K562 (cell line): Measurements from ENCODE around the gene HMX2. TPM values are rescaled to one million over a fixed set of nuclear protein-coding genes. Genes with fewer than 3 reads are reported as not detected.

Experiments
- ATAC-seq: fragments of 200-7000 bp; cut with Tn5 transposase; 3 replicates; pipeline ENCODE4 v1.9.1; 2020; ENCODE audit warnings: moderate library complexity
- BruUV-seq: library from RNA; stranded (reverse); fragments of 400-500 nt; replicated peaks from 2 replicates; lab custom pipeline; 2021; lab: Mats Ljungman, UMichigan
- CTCF ChIA-PET: fragments of 300-600 bp; formaldehyde crosslinking; extraction: SDS; loops from one replicate; lab custom pipeline; 2021; ENCODE audit warnings: low intra/inter-chr PET ratio; lab: Yijun Ruan, JAX
- POLR2A ChIA-PET: fragments of 300-600, 350-650 bp; sonication (Branson Sonifier 250); formaldehyde crosslinking; extraction: SDS; loops from one replicate; lab custom pipeline; 2021; ENCODE audit warnings: antibody characterized with exemption, inconsistent platforms; lab: Yijun Ruan, JAX
- DNase-seq, 4 experiments: peaks; one replicate each; pipeline versions ENCODE4 v3.0.0 to v3.0.0-alpha.2; 2011 to 2018; ENCODE audit warnings: low spot score in 3 of 4, mixed read lengths in 3 of 4; ENCODE audit errors: extremely low read depth in 1 of 4
- FAIRE-seq: peaks from 2 replicates; lab custom pipeline; 2011; peaks lifted over from hg19 to GRCh38; lab: Jason Lieb, UNC
- H2AFZ ChIP-seq: 2 replicates; pipeline ENCODE4 v1.6.0; 2011; ENCODE audit warnings: low read depth, low read length, control low read depth, inconsistent platforms
- H3K27ac ChIP-seq: fragments of 200-600 bp; 3 replicates; pipeline ENCODE4 v1.8.0; 2011; ENCODE audit warnings: low read depth, mild to moderate bottlenecking, control low read depth, inconsistent platforms, low read length, moderate library complexity, mixed read lengths; ENCODE audit errors: extremely low read depth
- H3K27me3 ChIP-seq, 2 experiments: fragments of 300-600 bp in 1 of 2; 2 replicates in 1 of 2; 3 replicates in 1 of 2; pipeline versions ENCODE4 v1.6.0 to v1.8.0; 2011; ENCODE audit warnings: inconsistent platforms in 2 of 2, low read length in 2 of 2, mild to moderate bottlenecking in 1 of 2, mixed read lengths in 1 of 2, moderate library complexity in 1 of 2; ENCODE audit not compliant: control insufficient read depth in 2 of 2, insufficient read depth in 2 of 2
- H3K36me3 ChIP-seq: fragments of 300-600 bp; 3 replicates; pipeline ENCODE4 v1.8.0; 2011; ENCODE audit warnings: mild to moderate bottlenecking, low read length, inconsistent platforms; ENCODE audit not compliant: control insufficient read depth, insufficient read depth
- H3K4me1 ChIP-seq, 2 experiments: fragments of 200-600 bp in 1 of 2; replicated peaks in 1 of 2; 2 replicates in 1 of 2; 3 replicates in 1 of 2; pipeline versions ENCODE4 v1.5.1 to v1.8.0; 2011; ENCODE audit warnings: inconsistent platforms in 2 of 2, low read length in 2 of 2, mild to moderate bottlenecking in 1 of 2, mixed read lengths in 1 of 2, moderate library complexity in 1 of 2; ENCODE audit not compliant: control insufficient read depth in 2 of 2, insufficient read depth in 2 of 2
- H3K4me2 ChIP-seq: 2 replicates; pipeline ENCODE4 v1.6.1; 2011; ENCODE audit warnings: low read length, control low read depth, inconsistent platforms, mixed read lengths; ENCODE audit not compliant: insufficient read depth
- H3K4me3 ChIP-seq: fragments of 200-600 bp; sonication (generic), shearing (Covaris generic); 2 replicates; pipeline ENCODE4 v1.5.1; 2016; ENCODE audit warnings: control low read depth, inconsistent platforms
- H3K79me2 ChIP-seq: fragments of 200-600 bp; 3 replicates; pipeline ENCODE4 v1.8.0; 2011; ENCODE audit warnings: low read length, inconsistent platforms; ENCODE audit not compliant: control insufficient read depth, insufficient read depth
- H3K9ac ChIP-seq, 2 experiments: 2 replicates each; pipeline versions ENCODE4 v1.6.0 to v1.6.1; 2011; ENCODE audit warnings: low read depth in 2 of 2, low read length in 2 of 2, control low read depth in 1 of 2, inconsistent platforms in 1 of 2, mild to moderate bottlenecking in 1 of 2, mixed read lengths in 1 of 2; ENCODE audit not compliant: insufficient read depth in 1 of 2
- H3K9me1 ChIP-seq: one replicate; pipeline ENCODE4 v1.6.0; 2011; ENCODE audit warnings: inconsistent platforms, mild to moderate bottlenecking, low read length, moderate library complexity; ENCODE audit not compliant: control insufficient read depth, insufficient read depth
- H3K9me3 ChIP-seq: replicated peaks from 2 replicates; pipeline ENCODE4 v1.5.1; 2011; ENCODE audit warnings: low read depth, low read length, inconsistent platforms; ENCODE audit not compliant: control insufficient read depth, insufficient read depth
- H4K20me1 ChIP-seq: replicated peaks from 2 replicates; pipeline ENCODE4 v1.6.1; 2011; ENCODE audit warnings: low read length, inconsistent platforms, mixed read lengths; ENCODE audit not compliant: control insufficient read depth, insufficient read depth
- ADNP ChIP-seq: fragments of 200-800 bp; sonication (Bioruptor generic); IDR thresholded peaks from 2 replicates; pipeline ENCODE4 v1.6.1; 2016; ENCODE audit warnings: missing genetic modification characterization, missing compliant biosample characterization
- FOSL1 ChIP-seq: fragments of 200-800 bp; sonication (Bioruptor generic); conservative IDR thresholded peaks from 2 replicates; pipeline ENCODE4 v1.6.1; 2016; ENCODE audit warnings: missing genetic modification characterization, missing compliant biosample characterization
- ILK ChIP-seq: fragments of 450-650 bp; IDR thresholded peaks from 2 replicates; pipeline ENCODE4 v1.6.1; 2016; ENCODE audit warnings: missing genetic modification characterization, low read depth, mild to moderate bottlenecking, missing compliant biosample characterization, moderate library complexity, borderline replicate concordance
- JUNB ChIP-seq: fragments of 450-650 bp; formaldehyde crosslinking; conservative IDR thresholded peaks from 2 replicates; pipeline ENCODE4 v1.4.0; 2020; ENCODE audit warnings: mild to moderate bottlenecking
- KAT2B ChIP-seq: IDR thresholded peaks from one replicate; pipeline ENCODE4 v1.6.1; 2012; ENCODE audit warnings: low read depth, mild to moderate bottlenecking, control low read depth, inconsistent platforms, low read length, moderate library complexity
- NCOR1 ChIP-seq: fragments of 450-650 bp; IDR thresholded peaks from 2 replicates; pipeline ENCODE4 v1.6.1; 2016; ENCODE audit warnings: mild to moderate bottlenecking, moderate library complexity
- SMARCE1 ChIP-seq: fragments of 450-650 bp; IDR thresholded peaks from 2 replicates; pipeline ENCODE4 v1.7.1; 2016; ENCODE audit warnings: mild to moderate bottlenecking
- TCF3 ChIP-seq: sonication (generic); formaldehyde crosslinking; IDR thresholded peaks from 2 replicates; pipeline ENCODE4 v1.4.0; 2020; ENCODE audit warnings: mild to moderate bottlenecking, missing genetic modification reagents
- ZBED1 ChIP-seq: IDR thresholded peaks from 2 replicates; pipeline ENCODE4 v1.6.1; 2014
- WGBS: fragments of 100-300 bp; shearing (Covaris generic); methylation state at CpG from one replicate; pipeline ENCODE4 v1.1.6; 2016; ENCODE audit warnings: low coverage, mixed read lengths; ENCODE audit not compliant: insufficient coverage; ENCODE audit errors: missing lambda C conversion rate; 5-methylcytosine and 5-hydroxymethylcytosine counted together
- in situ Hi-C: fragments of 300-500 bp; cut with MboI; formaldehyde crosslinking; loops from 4 replicates; pipeline ENCODE4 v1.15.0; 2018; ENCODE audit warnings: inconsistent platforms, mixed read lengths
- intact Hi-C: fragments of 100-400 bp; cut with micrococcal nuclease; formaldehyde crosslinking; loops from 2 replicates; pipeline ENCODE4 v1.14.2; 2022
- polyA plus RNA-seq, 8 experiments: library from polyadenylated mRNA; depleted of rRNA in 4 of 8; stranded (reverse) in 5 of 8; unstranded in 3 of 8; fragments of >200 nt; fragmentation: Nextera tagmentation in 2 of 8; fragmentation: Illumina TruSeq in 1 of 8; extraction: Ambion mirVana in 2 of 8; extraction: Trizol in 1 of 8; gene quantifications; 2 replicates each; pipeline versions ENCODE4 v1.2.1 to v1.2.3, GENCODE V29; 2011 to 2014; ENCODE audit warnings: inconsistent platforms in 1 of 8, missing spikeins in 1 of 8
- total RNA-seq, 7 experiments: library from RNA; depleted of rRNA in 6 of 7; stranded (reverse); fragments of >200 nt in 6 of 7; fragmentation: Illumina TruSeq in 2 of 7; extraction: Trizol in 2 of 7; gene quantifications; 2 replicates each; pipeline versions ENCODE4 v1.2.1 to v1.2.3, GENCODE V29; 2011 to 2021; ENCODE audit warnings: low replicate concordance in 1 of 7
- TF ChIP-seq, protein P1 (sequence below): fragments of 250-450 bp; sonication (Bioruptor Pico); IDR thresholded peaks from 2 replicates; pipeline ENCODE4 v1.4.0; 2020; ENCODE audit warnings: mild to moderate bottlenecking, moderate library complexity, borderline replicate concordance
- TF ChIP-seq, protein P2 (sequence below), 2 experiments: fragments of 450-650 bp in 1 of 2; sonication (generic) in 1 of 2; formaldehyde crosslinking in 1 of 2; IDR thresholded peaks in 1 of 2; conservative IDR thresholded peaks in 1 of 2; 2 replicates each; pipeline versions ENCODE4 v1.6.1 to v1.8.1; 2016 to 2023; ENCODE audit warnings: mild to moderate bottlenecking in 2 of 2, moderate library complexity in 2 of 2, inconsistent platforms in 1 of 2, missing genetic modification reagents in 1 of 2
- TF ChIP-seq, protein P3 (sequence below): fragments of 450-650 bp; IDR thresholded peaks from 2 replicates; pipeline ENCODE4 v1.6.1; 2016

Gene HMX2
- total and polyA plus RNA-seq, 9 of the 15 experiments (the other 6 are each of a cell fraction or from before 2014, with no cell fraction given) = 0.07 to 0.58 (median 0.09) TPM; not detected in 2

DNA sequence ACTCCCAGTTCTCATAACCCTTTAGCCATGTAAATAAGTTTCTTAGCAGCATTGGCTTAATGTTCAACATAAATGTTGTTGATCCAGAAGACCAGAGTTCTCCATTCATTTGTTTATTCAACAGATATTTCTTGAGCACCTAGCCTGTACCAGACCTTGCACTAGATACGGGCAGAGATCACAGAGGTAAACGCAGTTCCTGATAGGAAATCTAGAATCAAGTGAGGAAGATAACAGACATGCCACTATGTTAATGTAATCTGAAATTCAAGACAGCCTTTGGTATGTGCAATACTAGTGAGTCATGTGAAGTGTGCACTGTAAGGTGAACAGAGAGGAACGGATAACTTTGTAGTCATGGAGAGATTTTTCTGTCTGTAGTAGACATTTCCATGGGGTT is 9.3 kb downstream of the HMX2 start:
- no peak for ATAC-seq
- H3K79me2 ChIP-seq = peaks cover 80% of the 10 kb centered on the region
- H3K27me3 ChIP-seq = no peaks in the 10 kb centered on the region
- H3K27ac ChIP-seq = no peak overlapping the region
- no peak overlapping the region for H2AFZ ChIP-seq
- peak; percentile 19 for FAIRE-seq
- no peak overlapping the region for H3K4me3 ChIP-seq
- no TSS peak for BruUV-seq
- no peaks in the 10 kb centered on the region for H3K9me1 ChIP-seq
- no peak overlapping the region for H3K9ac ChIP-seq
- H4K20me1 ChIP-seq = peaks cover 10% of the 10 kb centered on the region
- ChIA-PET POLR2A (interaction anchor here (1.0 kb wide), 1 partner anchor 22 kb away, joined by 3 read pairs; no protein-coding TSS in a partner anchor), CTCF (no interaction called here)
- H3K4me2 ChIP-seq = peak overlapping the region; percentile 93
- H3K4me1 ChIP-seq = peaks cover 4 to 33% of the 10 kb centered on the region in 2 experiments; a peak in 4 of 5 replicates
- peaks cover 75% of the 10 kb centered on the region for H3K36me3 ChIP-seq
- in situ Hi-C loops (no loop called here), intact Hi-C loops (no loop called here)
- no peaks in the 10 kb centered on the region for H3K9me3 ChIP-seq
- DNase-seq = peak in 1 of 4 experiments; percentile 13
- WGBS = 13% methylated on average over 3 of the region's 3 CpGs
- TF ChIP-seq, protein P1, sequence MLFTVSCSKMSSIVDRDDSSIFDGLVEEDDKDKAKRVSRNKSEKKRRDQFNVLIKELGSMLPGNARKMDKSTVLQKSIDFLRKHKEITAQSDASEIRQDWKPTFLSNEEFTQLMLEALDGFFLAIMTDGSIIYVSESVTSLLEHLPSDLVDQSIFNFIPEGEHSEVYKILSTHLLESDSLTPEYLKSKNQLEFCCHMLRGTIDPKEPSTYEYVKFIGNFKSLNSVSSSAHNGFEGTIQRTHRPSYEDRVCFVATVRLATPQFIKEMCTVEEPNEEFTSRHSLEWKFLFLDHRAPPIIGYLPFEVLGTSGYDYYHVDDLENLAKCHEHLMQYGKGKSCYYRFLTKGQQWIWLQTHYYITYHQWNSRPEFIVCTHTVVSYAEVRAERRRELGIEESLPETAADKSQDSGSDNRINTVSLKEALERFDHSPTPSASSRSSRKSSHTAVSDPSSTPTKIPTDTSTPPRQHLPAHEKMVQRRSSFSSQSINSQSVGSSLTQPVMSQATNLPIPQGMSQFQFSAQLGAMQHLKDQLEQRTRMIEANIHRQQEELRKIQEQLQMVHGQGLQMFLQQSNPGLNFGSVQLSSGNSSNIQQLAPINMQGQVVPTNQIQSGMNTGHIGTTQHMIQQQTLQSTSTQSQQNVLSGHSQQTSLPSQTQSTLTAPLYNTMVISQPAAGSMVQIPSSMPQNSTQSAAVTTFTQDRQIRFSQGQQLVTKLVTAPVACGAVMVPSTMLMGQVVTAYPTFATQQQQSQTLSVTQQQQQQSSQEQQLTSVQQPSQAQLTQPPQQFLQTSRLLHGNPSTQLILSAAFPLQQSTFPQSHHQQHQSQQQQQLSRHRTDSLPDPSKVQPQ (CRISPR knock-in tag) = no peak
- TF ChIP-seq, protein P2, sequence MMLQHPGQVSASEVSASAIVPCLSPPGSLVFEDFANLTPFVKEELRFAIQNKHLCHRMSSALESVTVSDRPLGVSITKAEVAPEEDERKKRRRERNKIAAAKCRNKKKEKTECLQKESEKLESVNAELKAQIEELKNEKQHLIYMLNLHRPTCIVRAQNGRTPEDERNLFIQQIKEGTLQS (IDR thresholded peaks at IDR 0.05) = peak; percentile 34; the same call in 1 of the 2 replicates
- TF ChIP-seq, protein P2 (CRISPR knock-in tag; conservative IDR thresholded peaks at IDR 0.05) = no peak
- TF ChIP-seq ILK (tag) (no peak), ZBED1 (no peak), SMARCE1 (0 out of 2 replicates have a peak, but pooled peaks have one; percentile 31), ADNP (tag) (no peak), TCF3 (CRISPR knock-in tag) (peak; percentile 19; the same call in 1 of the 2 replicates), JUNB (CRISPR knock-in tag) (no peak), NCOR1 (0 out of 2 replicates have a peak, but pooled peaks have one; percentile 14), KAT2B (no peak), FOSL1 (tag) (peak; percentile 56)
- TF ChIP-seq, protein P3, sequence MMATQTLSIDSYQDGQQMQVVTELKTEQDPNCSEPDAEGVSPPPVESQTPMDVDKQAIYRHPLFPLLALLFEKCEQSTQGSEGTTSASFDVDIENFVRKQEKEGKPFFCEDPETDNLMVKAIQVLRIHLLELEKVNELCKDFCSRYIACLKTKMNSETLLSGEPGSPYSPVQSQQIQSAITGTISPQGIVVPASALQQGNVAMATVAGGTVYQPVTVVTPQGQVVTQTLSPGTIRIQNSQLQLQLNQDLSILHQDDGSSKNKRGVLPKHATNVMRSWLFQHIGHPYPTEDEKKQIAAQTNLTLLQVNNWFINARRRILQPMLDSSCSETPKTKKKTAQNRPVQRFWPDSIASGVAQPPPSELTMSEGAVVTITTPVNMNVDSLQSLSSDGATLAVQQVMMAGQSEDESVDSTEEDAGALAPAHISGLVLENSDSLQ = no peak
